ENCODE results near the gene SERHL2.
"Not testable (repeated sequence)": the region's sequence is repeated elsewhere in the genome, so short reads cannot be mapped to it uniquely, and the experiment has no call there.

Gene SERHL2

GRCh38 chr22:42536166-42536565, 17.6 kb upstream of the SERHL2 start:
- no peak for DNase-seq

- not testable (repeated sequence) for DNase-seq
Observed at GRCh38 chr22:42536634-42537033, 17.1 kb upstream of the SERHL2 start.

DNA sequence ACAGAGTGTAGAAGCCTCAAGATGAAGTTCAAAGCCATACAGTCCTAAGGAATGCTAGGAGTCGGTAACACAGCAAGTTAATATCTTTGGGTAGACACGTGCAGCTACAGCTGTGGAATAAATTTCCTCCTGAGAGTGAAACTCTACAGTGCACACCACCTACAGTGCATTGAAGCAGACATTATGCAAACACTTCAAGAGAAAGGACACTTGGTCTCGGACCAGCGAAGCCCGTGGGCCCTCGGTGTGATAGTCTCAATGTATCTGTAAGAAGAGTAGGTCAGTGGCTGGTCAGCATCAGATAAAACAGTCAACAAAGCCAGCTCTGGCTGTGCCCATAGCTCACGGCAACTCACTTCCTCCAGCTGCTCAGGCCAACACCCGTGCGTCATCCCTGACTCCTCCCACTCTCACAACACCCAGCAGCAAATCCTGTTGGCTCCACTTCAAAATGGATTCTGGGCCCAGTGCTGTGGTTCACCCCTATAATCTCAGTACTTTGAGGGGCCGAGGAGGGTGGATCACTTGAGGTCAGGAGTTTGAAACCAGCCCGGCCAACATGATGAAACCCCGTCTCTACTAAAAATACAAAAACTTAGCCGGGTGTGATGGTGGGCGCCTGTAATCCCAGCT, 16.4 kb upstream of the SERHL2 start:
- not testable (repeated sequence) for DNase-seq

GRCh38 chr22:42539236-42539771, 14.5 kb upstream of the SERHL2 start:
- not testable (repeated sequence) for DNase-seq

GRCh38 chr22:42544686-42545085, 9.1 kb upstream of the SERHL2 start:
- no peak for DNase-seq

- DNase-seq, result no peak
Observed at GRCh38 chr22:42547562-42547961, 6.2 kb upstream of the SERHL2 start.

DNA sequence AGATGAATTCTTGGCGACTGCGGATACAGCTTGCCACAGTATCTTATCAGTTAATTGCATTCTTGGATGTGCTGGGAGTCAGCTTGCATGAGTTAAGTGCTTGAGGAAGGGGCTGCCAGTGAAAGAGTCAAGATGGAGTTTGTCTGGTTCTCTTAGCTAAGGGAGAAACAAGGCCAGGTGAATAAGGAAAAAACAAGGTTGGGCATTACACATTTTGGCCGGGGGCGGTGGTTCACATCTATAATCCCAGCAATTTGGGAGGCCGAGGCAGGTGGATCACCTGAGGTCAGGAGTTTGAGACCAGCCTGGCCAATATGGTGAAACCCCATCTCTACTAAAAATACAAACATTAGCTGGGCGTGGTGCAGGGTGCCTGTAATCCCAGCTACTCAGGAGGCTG, 5.6 kb upstream of the SERHL2 start:
- not testable (repeated sequence) for DNase-seq

GRCh38 chr22:42548597-42549330, 5.0 kb upstream of the SERHL2 start:
- DNase-seq, result no peak

DNA sequence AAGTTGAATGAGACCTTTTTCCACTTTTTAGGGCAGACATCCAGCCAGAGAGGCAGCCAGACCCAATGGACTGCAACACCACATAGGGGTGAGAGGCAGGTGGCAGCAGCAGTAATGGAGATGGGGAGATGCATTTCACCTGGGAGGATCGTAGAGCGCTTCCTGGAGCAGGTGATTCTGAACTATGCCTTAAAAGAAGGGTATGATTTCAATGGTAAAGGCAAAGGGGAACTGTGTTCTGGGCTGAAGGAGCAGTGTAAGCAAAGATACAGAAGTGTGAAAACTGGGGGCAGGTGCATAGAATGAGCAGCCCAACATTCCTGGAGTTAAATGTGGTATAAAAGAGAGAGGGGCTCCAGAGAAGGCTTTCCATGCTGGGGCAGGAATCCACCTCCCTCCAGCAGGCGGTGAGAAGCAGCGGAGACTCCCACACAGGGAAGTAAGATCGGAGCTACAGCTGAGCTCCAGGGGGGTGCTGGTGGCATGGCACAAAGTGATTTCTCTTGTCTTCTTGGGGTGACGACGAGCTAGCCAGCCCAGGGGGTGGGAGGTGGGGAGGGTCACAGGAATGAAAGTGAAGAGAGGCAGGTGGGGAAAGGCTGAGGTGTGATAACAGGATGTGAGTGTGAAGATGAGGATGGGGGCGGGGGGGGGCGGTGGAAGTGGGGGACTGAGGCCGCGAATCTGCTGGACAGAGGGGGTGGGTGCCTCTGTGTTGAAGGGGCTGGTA, 4.3 kb upstream of the SERHL2 start:
- no peak for DNase-seq

DNA sequence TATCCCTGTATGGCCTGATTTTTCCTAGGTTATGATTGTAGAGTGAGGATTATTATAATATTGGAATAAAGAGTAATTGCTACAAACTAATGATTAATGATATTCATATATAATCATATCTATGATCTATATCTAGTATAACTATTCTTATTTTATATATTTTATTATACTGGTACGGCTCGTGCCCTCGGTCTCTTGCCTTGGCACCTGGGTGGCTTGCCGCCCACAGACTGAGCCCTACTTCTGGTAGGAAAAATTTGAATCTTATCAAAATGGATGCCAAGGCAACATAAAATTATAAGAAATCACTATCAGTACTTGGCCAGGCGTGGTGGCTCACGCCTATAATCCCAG, 1.5 kb upstream of the SERHL2 start:
- DNase-seq, result not testable (repeated sequence)

DNA sequence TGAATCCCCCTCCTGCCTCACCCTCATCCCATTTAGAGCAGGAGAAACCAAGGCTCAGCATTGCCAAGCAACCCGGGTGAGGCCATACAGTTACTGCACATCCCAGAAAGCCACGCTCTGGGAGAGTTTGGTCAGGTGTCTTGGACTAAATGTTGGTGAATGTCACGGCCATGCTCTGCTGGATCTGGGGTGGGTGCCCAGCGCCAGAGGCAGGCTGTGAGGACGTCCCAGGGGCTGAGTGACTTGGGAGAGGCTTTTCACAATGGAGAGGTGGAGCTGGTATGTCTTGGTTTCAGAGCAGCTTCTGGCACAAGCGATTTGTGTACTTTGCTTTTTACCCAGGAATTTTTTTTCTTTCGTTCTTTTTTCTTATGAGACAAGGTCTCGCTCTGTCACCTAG, 6.6 kb downstream of the SERHL2 start:
- DNase-seq, result no peak

- DNase-seq, result no peak
Observed at GRCh38 chr22:42560781-42561180, 7.0 kb downstream of the SERHL2 start.

GRCh38 chr22:42561856-42562255, 8.1 kb downstream of the SERHL2 start:
- no peak for DNase-seq

- no peak for DNase-seq
Observed at GRCh38 chr22:42562279-42562678, 8.5 kb downstream of the SERHL2 start.

DNA sequence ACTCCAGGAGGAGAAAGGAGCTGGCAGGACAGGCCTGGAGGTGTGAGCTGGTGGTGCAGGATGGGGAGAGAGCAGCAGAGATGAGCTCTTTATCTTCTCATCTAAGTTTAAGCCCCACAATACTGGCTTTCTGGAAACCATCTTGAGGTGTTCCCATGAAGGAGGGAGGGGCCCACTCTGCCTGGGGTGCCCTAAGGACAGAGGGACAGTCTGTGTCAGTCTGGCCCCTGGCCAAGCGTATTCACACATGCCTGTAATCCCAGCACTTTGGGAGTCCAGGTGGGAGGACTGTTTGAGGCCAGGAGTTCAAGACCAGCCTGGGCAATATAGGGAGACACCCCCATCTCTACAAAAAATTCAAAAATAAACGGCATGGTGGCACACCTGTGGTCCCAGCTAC, 8.9 kb downstream of the SERHL2 start:
- DNase-seq, result no peak

DNA sequence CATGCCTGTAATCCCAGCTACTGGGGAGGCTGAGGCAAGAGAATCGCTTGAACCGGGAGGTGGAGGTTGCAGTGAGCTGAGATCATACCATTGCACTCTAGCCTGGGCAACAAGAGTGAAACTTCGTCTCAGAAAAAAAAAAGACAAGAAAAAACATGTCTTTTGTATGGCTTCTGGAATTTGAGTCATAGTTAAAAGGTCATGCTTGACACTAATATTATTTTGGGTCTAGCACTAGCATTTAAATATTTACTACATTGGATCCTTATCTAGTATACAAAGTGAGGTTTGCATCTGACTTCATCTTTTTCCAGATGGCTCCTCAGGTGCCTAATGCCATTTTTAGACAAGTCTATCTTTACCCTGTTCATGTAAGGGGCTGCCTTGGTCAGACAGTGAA, 10.2 kb downstream of the SERHL2 start:
- DNase-seq, result not testable (repeated sequence)

GRCh38 chr22:42564699-42565098, 10.9 kb downstream of the SERHL2 start:
- DNase-seq, result no peak

DNA sequence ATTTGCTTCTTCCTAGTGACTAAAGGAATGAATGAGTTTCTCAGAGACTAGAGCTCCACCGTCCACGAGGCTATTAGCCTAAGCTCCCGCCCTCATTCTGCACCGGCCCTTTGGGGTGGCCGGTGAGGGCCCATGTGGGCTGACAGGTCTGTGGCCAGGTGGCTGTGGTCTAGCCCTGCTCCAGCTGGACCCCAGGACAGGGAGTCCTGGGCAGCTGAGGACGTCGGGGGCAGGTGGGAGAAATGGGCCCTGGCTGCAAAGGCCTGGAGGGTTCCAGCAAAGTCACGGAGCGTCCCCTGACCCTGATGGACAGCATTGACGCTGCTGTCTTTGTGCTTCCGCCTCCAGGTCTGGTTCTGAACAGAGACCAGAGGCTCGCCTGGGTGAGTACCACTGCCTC, 12.2 kb downstream of the SERHL2 start:
- DNase-seq, result no peak

DNA sequence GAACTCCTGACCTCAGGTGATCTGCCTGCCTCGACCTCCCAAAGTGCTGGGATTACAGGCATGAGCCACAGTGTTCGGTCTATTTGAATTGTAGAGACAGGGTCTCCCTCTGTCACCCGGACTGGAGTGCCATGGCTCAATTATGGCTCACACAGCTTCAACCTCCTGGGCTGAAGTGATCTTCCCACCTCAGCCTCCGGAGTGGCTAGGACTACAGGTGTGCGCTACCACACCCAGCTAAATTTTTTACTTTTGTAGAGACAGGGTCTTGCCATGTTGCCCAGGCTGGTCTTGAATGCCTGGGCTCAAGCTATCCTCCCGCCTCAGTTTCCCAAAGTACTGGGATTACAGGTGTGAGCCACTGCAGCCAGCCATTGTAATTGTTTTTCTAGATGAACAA, 14.2 kb downstream of the SERHL2 start:
- DNase-seq, result not testable (repeated sequence)

DNA sequence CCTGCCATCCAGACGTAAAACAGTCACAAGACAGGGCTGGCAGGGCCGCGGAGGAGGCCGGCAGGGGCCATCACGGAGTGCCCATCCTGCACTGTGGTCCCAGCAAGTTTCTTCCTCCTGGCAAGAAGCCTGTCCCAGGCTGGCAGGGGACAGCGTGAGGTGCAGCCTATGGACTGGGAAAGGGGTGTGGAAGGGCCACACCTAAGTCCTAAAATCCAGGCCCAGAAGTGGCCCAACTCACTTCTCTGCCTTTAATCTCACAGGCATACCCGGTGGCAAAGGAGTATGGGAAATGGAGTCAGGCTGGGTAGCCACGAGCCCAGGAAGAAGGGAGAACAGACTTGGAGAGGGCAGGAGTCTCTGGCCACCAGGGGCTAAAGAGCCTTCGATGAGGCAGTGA, 16.8 kb downstream of the SERHL2 start:
- DNase-seq, result not testable (repeated sequence)

GRCh38 chr22:42571068-42571467, 17.3 kb downstream of the SERHL2 start:
- DNase-seq, result not testable (repeated sequence)

DNA sequence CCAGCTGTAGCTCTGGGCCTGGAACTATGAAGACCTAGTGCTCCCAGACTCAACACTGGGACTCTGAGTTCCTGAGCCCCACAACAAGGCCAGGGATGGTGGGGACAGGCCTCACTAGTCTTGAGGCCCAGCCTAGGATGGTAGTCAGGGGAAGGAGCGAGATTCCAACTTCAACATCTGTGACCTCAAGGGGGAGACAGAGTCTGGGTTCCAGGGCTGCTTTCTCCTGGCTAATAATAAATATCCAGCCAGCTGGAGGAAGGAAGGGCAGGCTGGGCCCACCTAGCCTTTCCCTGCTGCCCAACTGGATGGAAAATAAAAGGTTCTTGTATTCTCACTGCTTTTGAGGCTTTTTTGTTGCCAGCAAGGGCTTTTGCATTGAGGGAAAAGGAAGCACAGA, 20.3 kb downstream of the SERHL2 start:
- not testable (repeated sequence) for DNase-seq

DNA sequence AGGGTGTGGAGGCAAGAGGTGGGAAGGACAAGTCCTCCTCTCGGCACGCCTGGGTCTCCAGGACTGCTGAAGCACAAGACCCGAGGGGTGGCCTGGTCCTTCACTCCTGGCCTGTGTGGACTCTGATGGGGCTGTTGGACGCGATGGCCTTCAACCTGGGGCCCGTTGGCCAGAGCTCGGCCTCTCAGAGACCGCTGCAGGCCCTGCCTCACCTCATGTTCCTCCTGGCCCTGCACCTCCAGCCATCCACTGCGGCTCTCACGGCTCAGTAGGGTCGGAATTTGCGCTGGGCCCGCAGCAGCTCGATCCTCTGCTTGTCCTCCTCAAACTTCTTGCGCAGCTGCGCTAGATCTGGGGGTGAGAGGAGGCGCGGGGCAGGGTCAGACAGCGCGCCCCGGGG, 20.7 kb downstream of the SERHL2 start:
- not testable (repeated sequence) for DNase-seq
